SK-N-MC (cell line): ENCODE measurements around the gene GPR17.

Experiments
- EZH2 ChIP-seq: fragments of 200-600 bp; sonication (generic); IDR thresholded peaks from one replicate; pipeline ENCODE4 v1.6.1; 2017; ENCODE audit warnings: antibody characterized with exemption
- POLR2AphosphoS5 ChIP-seq: IDR thresholded peaks from 2 replicates; pipeline ENCODE4 v1.6.1; 2012; ENCODE audit warnings: mild to moderate bottlenecking, low read depth, low read length, borderline replicate concordance

DNA sequence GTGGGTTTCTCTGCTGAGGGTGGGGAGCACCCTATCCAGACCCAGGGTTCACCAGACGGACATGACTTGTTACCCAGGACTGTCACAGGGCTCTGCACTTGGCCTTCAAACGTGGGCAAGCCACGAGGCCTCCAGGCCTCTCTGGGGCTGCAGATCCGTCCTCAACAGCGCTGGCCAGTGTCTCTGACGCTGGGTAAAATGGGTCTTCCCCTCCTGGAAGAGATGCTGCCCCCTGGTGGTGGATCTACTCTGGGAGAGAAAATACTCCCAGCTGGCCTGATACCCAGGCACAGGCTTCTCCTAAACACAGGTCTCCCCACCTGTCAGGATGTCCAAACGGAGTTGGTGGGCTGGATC, 3.7 kb downstream of the GPR17 start:
- no peak for TF ChIP-seq POLR2AphosphoS5
- no peak for TF ChIP-seq EZH2
